GM21515 (cell line): ENCODE results near the gene ONECUT2.

Experiments used
- ATAC-seq: cut with Tn5 transposase; IDR thresholded peaks from one replicate; pipeline ENCODE4 v1.9.1; 2021; ENCODE audit not compliant: unreplicated experiment

Gene ONECUT2

GRCh38 chr18:57431002-57431382 lies 4.2 kb upstream of the ONECUT2 start:
- no peak for ATAC-seq

- ATAC-seq: no peak
These were observed 3.6 kb upstream of the ONECUT2 start for GRCh38 chr18:57431467-57432080.

GRCh38 chr18:57432140-57432539 lies 3.0 kb upstream of the ONECUT2 start:
- ATAC-seq: no peak

- no peak for ATAC-seq
These were observed 2.3 kb upstream of the ONECUT2 start for GRCh38 chr18:57432751-57433400.

GRCh38 chr18:57433482-57433881 lies 1.7 kb upstream of the ONECUT2 start:
- no peak for ATAC-seq

GRCh38 chr18:57433934-57434535 lies 1.1 kb upstream of the ONECUT2 start:
- no peak for ATAC-seq

- no peak for ATAC-seq
These were observed 644 bp downstream of the ONECUT2 start for GRCh38 chr18:57435846-57436190.

- no peak for ATAC-seq
These were observed 1.2 kb downstream of the ONECUT2 start for GRCh38 chr18:57436191-57436964.

GRCh38 chr18:57436965-57437333 lies 1.8 kb downstream of the ONECUT2 start:
- no peak for ATAC-seq

- no peak for ATAC-seq
These were observed 2.2 kb downstream of the ONECUT2 start for GRCh38 chr18:57437402-57437765.

GRCh38 chr18:57437766-57438671 lies 2.8 kb downstream of the ONECUT2 start:
- no peak for ATAC-seq

GRCh38 chr18:57438743-57439608 lies 3.8 kb downstream of the ONECUT2 start:
- ATAC-seq: no peak

GRCh38 chr18:57439609-57439968 lies 4.4 kb downstream of the ONECUT2 start:
- ATAC-seq: no peak

GRCh38 chr18:57439985-57440330 lies 4.8 kb downstream of the ONECUT2 start:
- no peak for ATAC-seq

- ATAC-seq: no peak
These were observed 5.3 kb downstream of the ONECUT2 start for GRCh38 chr18:57440331-57441070.

GRCh38 chr18:57441071-57441794 lies 6.1 kb downstream of the ONECUT2 start:
- no peak for ATAC-seq

GRCh38 chr18:57443247-57443646 lies 8.1 kb downstream of the ONECUT2 start:
- ATAC-seq: no peak

- ATAC-seq: no peak
These were observed 8.5 kb downstream of the ONECUT2 start for GRCh38 chr18:57443702-57444101.

GRCh38 chr18:57444301-57444759 lies 9.2 kb downstream of the ONECUT2 start:
- no peak for ATAC-seq
